ENCODE measurements around the gene C12orf75. TPM values are rescaled to one million over a fixed set of nuclear protein-coding genes. Genes with fewer than 3 reads are reported as not detected.
"Not testable (repeated sequence)": the region's sequence is repeated elsewhere in the genome, so short reads cannot be mapped to it uniquely, and the experiment has no call there.

C12orf75 gene
- total RNA-seq, 1 experiment from 2014 or later = 1.3 TPM

DNA sequence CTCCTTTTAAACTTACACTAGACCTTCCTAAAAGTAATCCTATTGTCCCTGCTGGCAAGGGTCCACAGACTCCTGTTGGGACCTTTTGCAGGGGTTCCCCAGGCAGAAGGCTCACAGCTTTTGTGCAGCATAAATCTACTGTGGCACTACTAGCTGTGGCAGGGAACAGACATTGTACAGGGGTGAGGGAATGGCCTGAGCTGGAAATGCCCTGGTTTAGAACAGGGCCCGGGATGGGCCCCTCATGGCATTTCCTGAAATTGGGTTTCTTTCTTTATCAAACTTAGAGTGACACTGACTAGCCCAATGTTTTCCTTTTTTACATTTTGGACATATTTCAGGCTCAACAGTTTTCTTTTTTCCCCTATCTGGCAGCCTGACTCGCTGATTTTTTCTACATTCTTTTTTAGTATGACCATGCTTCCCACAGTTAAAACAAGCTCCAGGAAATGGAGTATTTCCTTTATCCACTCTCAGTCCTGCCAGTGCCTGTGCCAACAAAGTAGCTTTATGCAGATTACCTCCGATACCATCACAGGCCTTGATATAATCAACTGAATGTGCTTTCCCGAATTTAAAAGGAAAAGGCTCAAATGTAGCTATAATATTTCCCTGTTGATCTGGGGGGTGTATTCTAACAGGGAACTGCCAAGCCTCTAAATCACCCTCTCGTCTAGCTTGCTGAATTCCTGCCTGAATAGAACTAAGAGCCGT is 22.7 kb upstream of the C12orf75 start:
- intact Hi-C loops (cut with micrococcal nuclease; ENCODE audit: unreplicated experiment); H3K4me2 ChIP-seq; CTCF ChIA-PET; POLR2A ChIA-PET (ENCODE audit: unreplicated experiment); H3K9me2 ChIP-seq (ENCODE audit: insufficient read depth); H3K27ac ChIP-seq; H3K79me2 ChIP-seq (ENCODE audit: low read depth); H2AFZ ChIP-seq; H3F3A ChIP-seq (ENCODE audit: insufficient read depth, low read depth); H3K9me3 ChIP-seq (ENCODE audit: insufficient read depth, low read depth); H3K4me1 ChIP-seq (replicated peaks; ENCODE audit: insufficient read depth); H4K20me1 ChIP-seq (ENCODE audit: insufficient read depth); BruUV-seq (replicated peaks); H3K4me3 ChIP-seq; H3K36me3 ChIP-seq (ENCODE audit: low read depth); DNase-seq: not testable (repeated sequence)
- H3K27me3 ChIP-seq (ENCODE audit: insufficient read depth, low read depth) = peaks cover 35% of the 10 kb centered on the region

DNA sequence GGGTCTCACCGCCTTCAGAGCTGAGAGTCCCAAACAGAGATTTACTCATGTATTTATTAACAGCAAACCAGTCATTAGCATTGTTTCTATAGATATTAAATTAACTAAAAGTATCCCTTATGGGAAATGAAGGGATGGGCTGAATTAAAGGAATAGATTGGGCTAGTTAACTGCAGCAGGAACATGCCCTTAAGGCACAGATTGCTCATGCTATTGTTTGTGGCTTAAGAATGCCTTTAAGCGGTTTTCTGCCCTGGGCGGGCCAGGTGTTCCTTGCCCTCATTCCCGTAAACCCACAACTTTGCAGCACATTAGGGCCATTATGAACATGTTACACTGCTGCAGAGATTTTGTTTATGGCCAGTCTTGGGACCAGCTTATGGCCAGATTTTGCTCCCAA is 21.7 kb upstream of the C12orf75 start:
- H3K79me2 ChIP-seq (ENCODE audit: low read depth); H2AFZ ChIP-seq; BruUV-seq (replicated peaks); H3K27ac ChIP-seq; H3K4me3 ChIP-seq; H4K20me1 ChIP-seq (ENCODE audit: insufficient read depth); H3K4me1 ChIP-seq (replicated peaks; ENCODE audit: insufficient read depth); H3K9me3 ChIP-seq (ENCODE audit: insufficient read depth, low read depth); H3K4me2 ChIP-seq; H3K36me3 ChIP-seq (ENCODE audit: low read depth); DNase-seq; H3K9me2 ChIP-seq (ENCODE audit: insufficient read depth); CTCF ChIA-PET; POLR2A ChIA-PET (ENCODE audit: unreplicated experiment); H3F3A ChIP-seq (ENCODE audit: insufficient read depth, low read depth); intact Hi-C loops (cut with micrococcal nuclease; ENCODE audit: unreplicated experiment): not testable (repeated sequence)
- H3K27me3 ChIP-seq (ENCODE audit: insufficient read depth, low read depth) = peaks cover 24% of the 10 kb centered on the region

DNA sequence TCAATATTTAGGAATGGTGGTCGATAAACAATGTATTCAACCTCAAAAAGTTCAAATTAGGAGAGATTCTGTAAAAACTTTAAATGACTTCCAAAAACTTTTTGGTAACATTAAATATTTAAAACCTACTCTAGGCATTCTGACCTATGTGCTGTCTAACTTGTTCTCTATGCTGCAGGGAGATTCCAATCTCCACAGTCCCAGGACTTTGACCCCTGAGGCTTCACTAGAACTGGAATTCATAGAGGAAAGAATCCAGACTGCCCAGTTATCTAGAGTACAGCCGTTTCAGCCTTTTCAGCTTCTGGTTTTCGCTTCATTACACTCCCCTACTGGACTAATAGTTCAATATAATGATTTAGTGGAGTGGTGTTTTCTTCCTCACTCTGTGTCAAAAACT is 21.1 kb upstream of the C12orf75 start:
- H3K9me3 ChIP-seq (ENCODE audit: insufficient read depth, low read depth); H3K9me2 ChIP-seq (ENCODE audit: insufficient read depth); H3K4me1 ChIP-seq (replicated peaks; ENCODE audit: insufficient read depth); H4K20me1 ChIP-seq (ENCODE audit: insufficient read depth); POLR2A ChIA-PET (ENCODE audit: unreplicated experiment); BruUV-seq (replicated peaks); DNase-seq; H3F3A ChIP-seq (ENCODE audit: insufficient read depth, low read depth); H3K79me2 ChIP-seq (ENCODE audit: low read depth); H3K4me3 ChIP-seq; H2AFZ ChIP-seq; intact Hi-C loops (cut with micrococcal nuclease; ENCODE audit: unreplicated experiment); H3K4me2 ChIP-seq; CTCF ChIA-PET; H3K27ac ChIP-seq; H3K36me3 ChIP-seq (ENCODE audit: low read depth): not testable (repeated sequence)
- peaks cover 19% of the 10 kb centered on the region for H3K27me3 ChIP-seq (ENCODE audit: insufficient read depth, low read depth)

DNA sequence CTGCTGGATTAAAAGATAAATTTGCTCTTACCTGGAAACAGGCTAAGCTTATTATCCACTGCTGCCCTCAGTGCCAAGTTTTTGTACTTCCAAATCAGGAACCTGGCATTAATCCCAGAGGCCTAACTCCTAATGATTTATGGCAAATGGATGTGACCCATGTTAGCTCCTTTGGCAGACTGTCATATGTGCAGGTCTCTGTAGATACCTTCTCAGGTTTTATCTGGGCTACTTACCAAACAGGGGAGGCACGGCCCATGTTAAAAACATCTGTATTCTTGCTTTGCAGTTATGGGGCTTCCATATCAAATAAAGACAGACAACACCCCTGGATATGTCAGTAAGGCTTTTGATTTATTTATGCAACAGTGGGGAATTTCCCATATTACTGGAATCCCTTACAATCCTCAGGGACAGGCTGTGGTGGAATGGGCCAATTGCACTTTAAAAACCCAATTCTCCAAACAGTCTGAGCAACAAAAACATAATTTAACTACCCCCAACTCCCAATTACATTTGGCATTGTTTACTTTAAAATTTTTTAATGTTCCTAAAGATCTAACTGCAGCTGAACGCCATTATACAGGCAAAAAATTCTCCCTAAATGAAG is 19.9 kb upstream of the C12orf75 start:
- H2AFZ ChIP-seq; H3K27me3 ChIP-seq (ENCODE audit: insufficient read depth, low read depth); H3K4me2 ChIP-seq; H3K27ac ChIP-seq; H3K4me3 ChIP-seq; DNase-seq; H3K9me3 ChIP-seq (ENCODE audit: insufficient read depth, low read depth); H4K20me1 ChIP-seq (ENCODE audit: insufficient read depth); H3K9me2 ChIP-seq (ENCODE audit: insufficient read depth); BruUV-seq (replicated peaks); H3F3A ChIP-seq (ENCODE audit: insufficient read depth, low read depth); intact Hi-C loops (cut with micrococcal nuclease; ENCODE audit: unreplicated experiment); CTCF ChIA-PET; H3K79me2 ChIP-seq (ENCODE audit: low read depth); POLR2A ChIA-PET (ENCODE audit: unreplicated experiment); H3K4me1 ChIP-seq (replicated peaks; ENCODE audit: insufficient read depth); H3K36me3 ChIP-seq (ENCODE audit: low read depth): not testable (repeated sequence)

DNA sequence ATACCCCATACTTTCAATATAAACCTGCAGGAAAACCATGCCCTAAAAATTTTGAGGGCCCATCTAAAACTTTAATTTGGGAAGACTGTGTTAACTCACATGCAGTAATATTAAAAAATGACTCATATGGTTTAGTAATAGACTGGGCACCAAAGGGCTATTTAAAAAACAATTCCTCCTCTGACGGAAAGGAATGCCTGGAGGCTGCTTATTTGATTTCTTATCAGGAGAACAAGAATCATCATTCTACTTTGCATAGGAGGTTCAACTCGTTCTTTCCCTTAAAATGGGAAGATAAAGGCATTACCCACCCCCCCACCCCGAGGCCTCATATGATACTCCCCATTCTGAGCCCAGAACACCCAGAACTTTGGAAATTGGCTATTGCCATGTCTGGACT is 18.6 kb upstream of the C12orf75 start:
- H3F3A ChIP-seq (ENCODE audit: insufficient read depth, low read depth); H3K27ac ChIP-seq; H3K4me2 ChIP-seq; H3K9me3 ChIP-seq (ENCODE audit: insufficient read depth, low read depth); POLR2A ChIA-PET (ENCODE audit: unreplicated experiment); H3K79me2 ChIP-seq (ENCODE audit: low read depth); H4K20me1 ChIP-seq (ENCODE audit: insufficient read depth); intact Hi-C loops (cut with micrococcal nuclease; ENCODE audit: unreplicated experiment); H3K4me1 ChIP-seq (replicated peaks; ENCODE audit: insufficient read depth); CTCF ChIA-PET; H2AFZ ChIP-seq; H3K4me3 ChIP-seq; H3K27me3 ChIP-seq (ENCODE audit: insufficient read depth, low read depth); H3K9me2 ChIP-seq (ENCODE audit: insufficient read depth); BruUV-seq (replicated peaks); DNase-seq; H3K36me3 ChIP-seq (ENCODE audit: low read depth): not testable (repeated sequence)

DNA sequence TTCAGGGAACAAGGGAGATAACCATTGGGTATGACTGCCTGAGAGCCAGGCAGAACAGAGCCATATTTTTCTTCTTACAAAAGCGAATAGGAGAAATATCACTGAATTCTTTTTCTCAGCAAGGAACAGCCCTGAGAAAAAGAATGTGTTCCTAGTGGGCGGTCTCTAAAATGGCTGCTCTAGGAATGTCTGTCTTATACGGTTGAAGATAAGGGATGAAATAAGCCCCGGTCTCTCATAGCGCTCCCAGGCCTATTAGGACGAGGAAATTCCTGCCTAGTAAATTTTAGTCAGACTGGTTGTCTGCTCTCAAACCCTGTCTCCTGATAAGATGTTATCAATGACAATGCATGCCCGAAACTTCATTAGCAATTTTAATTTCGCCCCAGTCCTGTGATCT is 16.7 kb upstream of the C12orf75 start:
- H3F3A ChIP-seq (ENCODE audit: insufficient read depth, low read depth); intact Hi-C loops (cut with micrococcal nuclease; ENCODE audit: unreplicated experiment); H3K4me3 ChIP-seq; H3K9me3 ChIP-seq (ENCODE audit: insufficient read depth, low read depth); DNase-seq; BruUV-seq (replicated peaks); H2AFZ ChIP-seq; H3K79me2 ChIP-seq (ENCODE audit: low read depth); H4K20me1 ChIP-seq (ENCODE audit: insufficient read depth); H3K9me2 ChIP-seq (ENCODE audit: insufficient read depth); H3K4me2 ChIP-seq; H3K4me1 ChIP-seq (replicated peaks; ENCODE audit: insufficient read depth); POLR2A ChIA-PET (ENCODE audit: unreplicated experiment); H3K27me3 ChIP-seq (ENCODE audit: insufficient read depth, low read depth); H3K27ac ChIP-seq; H3K36me3 ChIP-seq (ENCODE audit: low read depth); CTCF ChIA-PET: not testable (repeated sequence)
